C1 segment of cervical spinal cord (tissue), 14 donors: ENCODE results near the gene CEP72.
"Not testable (repeated sequence)": the region's sequence is repeated elsewhere in the genome, so short reads cannot be mapped to it uniquely, and the experiment has no call there.

Source experiments
- DNase-seq, 14 donors: peaks; one replicate each; lab custom pipeline; 2025; lab: John Stamatoyannopoulos, UW

Gene CEP72

GRCh38 chr5:612498-613424 lies 621 bp downstream of the CEP72 start:
- peak in 1 of 14 donors; percentile 53 for DNase-seq

- DNase-seq: no peak
These were observed 4.4 kb downstream of the CEP72 start for GRCh38 chr5:616484-617039.

- no peak for DNase-seq
These were observed 5.8 kb downstream of the CEP72 start for GRCh38 chr5:617896-618295.

GRCh38 chr5:618450-618849 lies 6.3 kb downstream of the CEP72 start:
- no peak for DNase-seq

- DNase-seq: no peak
These were observed 7.3 kb downstream of the CEP72 start for GRCh38 chr5:619444-619843.

GRCh38 chr5:620152-620551 lies 8.0 kb downstream of the CEP72 start:
- no peak for DNase-seq

- DNase-seq: no peak
These were observed 8.5 kb downstream of the CEP72 start for GRCh38 chr5:620586-621180.

- no peak for DNase-seq
These were observed 9.2 kb downstream of the CEP72 start for GRCh38 chr5:621341-621761.

GRCh38 chr5:622359-622758 lies 10.2 kb downstream of the CEP72 start:
- no peak for DNase-seq

GRCh38 chr5:622946-623522 lies 10.9 kb downstream of the CEP72 start:
- DNase-seq: no peak

GRCh38 chr5:623531-623930 lies 11.4 kb downstream of the CEP72 start:
- no peak for DNase-seq

GRCh38 chr5:624118-624950 lies 12.2 kb downstream of the CEP72 start:
- DNase-seq: no peak

GRCh38 chr5:624951-625230 lies 12.8 kb downstream of the CEP72 start:
- no peak for DNase-seq

- no peak for DNase-seq
These were observed 13.4 kb downstream of the CEP72 start for GRCh38 chr5:625516-625915.

- DNase-seq: no peak
These were observed 14.7 kb downstream of the CEP72 start for GRCh38 chr5:626850-627249.

- DNase-seq: no peak
These were observed 15.7 kb downstream of the CEP72 start for GRCh38 chr5:627840-628239.

- DNase-seq: not testable (repeated sequence)
These were observed 16.4 kb downstream of the CEP72 start for GRCh38 chr5:628351-629205.

GRCh38 chr5:633501-633955 lies 21.4 kb downstream of the CEP72 start:
- DNase-seq: no peak

GRCh38 chr5:634191-634590 lies 22.1 kb downstream of the CEP72 start:
- DNase-seq: no peak

- DNase-seq: no peak
These were observed 23.3 kb downstream of the CEP72 start for GRCh38 chr5:635306-636055.
